ENCODE results near the gene APELA.
"Not testable (repeated sequence)": the region's sequence is repeated elsewhere in the genome, so short reads cannot be mapped to it uniquely, and the experiment has no call there.

GRCh38 chr4:164935865-164936606 lies 59.1 kb downstream of the APELA start:
- not testable (repeated sequence) for TF ChIP-seq CTCF (conservative IDR thresholded peaks at IDR 0.05); ZFX (IDR thresholded peaks at IDR 0.05)
